Ovary (tissue), 9 donors: ENCODE data around the gene RNASE13. TPM values are rescaled to one million over a fixed set of nuclear protein-coding genes. Genes with fewer than 3 reads are reported as not detected.

Experiments
- DNase-seq, 5 donors: peaks; one replicate each; pipeline ENCODE4 v3.0.0-alpha.2; 2019 to 2020
- H3K27ac ChIP-seq, 2 donors: fragments of 200-600 bp; one replicate each; pipeline versions ENCODE4 v1.5.1 to v1.8.0; 2019 to 2022
- H3K27me3 ChIP-seq: fragments of 200-600 bp; one replicate; pipeline ENCODE4 v1.8.0; 2022
- H3K36me3 ChIP-seq: fragments of 200-600 bp; sonication (generic); one replicate; pipeline ENCODE4 v1.5.1; 2019
- H3K4me1 ChIP-seq: one replicate; pipeline ENCODE4 v1.8.1; 2013; ENCODE audit warnings: mild to moderate bottlenecking, moderate library complexity; ENCODE audit not compliant: insufficient read depth
- H3K4me3 ChIP-seq: fragments of 200-600 bp; sonication (generic); one replicate; pipeline ENCODE4 v1.5.1; 2017
- H3K9me3 ChIP-seq, 2 donors: fragments of 200-600 bp in 1 of 2; sonication (generic) in 1 of 2; one replicate each; pipeline versions ENCODE4 v1.5.1 to v1.8.1; 2013 to 2019; ENCODE audit warnings: mild to moderate bottlenecking in 1 of 2, moderate library complexity in 1 of 2
- CTCF ChIP-seq, 3 donors: fragments of 450-650 bp in 2 of 3; fragments of 200-600 bp in 1 of 3; IDR thresholded peaks; one replicate each; pipeline versions ENCODE4 v1.5.1 to v1.8.0; 2016 to 2022; ENCODE audit warnings: antibody characterized with exemption in 3 of 3, mild to moderate bottlenecking in 1 of 3
- EP300 ChIP-seq: sonication (generic); formaldehyde crosslinking; IDR thresholded peaks from one replicate; pipeline ENCODE4 v1.6.1; 2017; ENCODE audit warnings: antibody characterized with exemption
- POLR2A ChIP-seq: fragments of 450-650 bp; IDR thresholded peaks from one replicate; pipeline ENCODE4 v1.6.1; 2017; ENCODE audit warnings: antibody characterized with exemption, mild to moderate bottlenecking, moderate library complexity
- WGBS, 3 donors: extraction: QIAGEN DNeasy Blood & Tissue Kit in 1 of 3; methylation state at CpG; one replicate each; pipeline versions ENCODE4 v1.1.5 to v1.1.7; 2013 to 2017; 5-methylcytosine and 5-hydroxymethylcytosine counted together
- intact Hi-C, 4 donors: fragments of 100-400 bp; cut with DNase I; formaldehyde crosslinking; loops; one replicate each; pipeline versions ENCODE4 v1.11.0 to v1.15.1; 2022 to 2023
- polyA plus RNA-seq, 2 donors: library from polyadenylated mRNA; stranded (reverse); fragments of 200-250 nt in 1 of 2; fragments of 350-450 nt in 1 of 2; fragmentation: Illumina TruSeq in 1 of 2; extraction: RNeasy Lipid Tissue Mini Kit (QIAGEN cat#74804) in 1 of 2; gene quantifications; one replicate each; pipeline ENCODE4 v1.2.3, GENCODE V29; 2013 to 2014
- total RNA-seq, 7 donors: library from RNA; depleted of rRNA in 2 of 7; stranded (reverse); fragments of >200 nt in 2 of 7; fragmentation: NEBNext Ultra II Directional in 3 of 7; extraction: Animal tissue kit (Norgen Biotek cat#: 25700) in 3 of 7; gene quantifications; one replicate each; pipeline versions ENCODE4 v1.1.0 to v1.2.4, GENCODE V29; 2016 to 2023
- donor health status: DM: no; HTN: no; CAD: no; lungs with moderate emphysema.
- donor health status: DM: no; HTN: no; CAD: no.
- donor health status: Bipolar disorder and iron deficiency.
- donor health status: DM: yes; HTN: yes; CAD: no.
- donor health status: DM: no; HTN: no; CAD: no.
- donor health status: DM: yes; HTN: yes; CAD: no.

Gene RNASE13
- total and polyA plus RNA-seq, 9 donors, result not detected

GRCh38 chr14:21056520-21057163, 22.0 kb upstream of the RNASE13 start:
- TF ChIP-seq CTCF (IDR thresholded peaks at IDR 0.05), result no peak
- Histone ChIP-seq H3K27ac (no peak overlapping the region), H3K9me3 (no peaks in the 10 kb centered on the region), H3K27me3 (no peaks in the 10 kb centered on the region), H3K36me3 (no peaks in the 10 kb centered on the region), H3K4me1 (no peaks in the 10 kb centered on the region), H3K4me3 (no peak overlapping the region)
- DNase-seq, result no peak
- WGBS, 3 donors, result 75 to 82% (median 78%) methylated on average over 10 of the region's 10 CpGs
- intact Hi-C loops, result no loop called here

- Histone ChIP-seq H3K27me3 (no peaks in the 10 kb centered on the region), H3K4me3 (no peak overlapping the region), H3K36me3 (no peaks in the 10 kb centered on the region), H3K4me1 (no peaks in the 10 kb centered on the region), H3K27ac (no peak overlapping the region), H3K9me3 (no peaks in the 10 kb centered on the region)
- no peak for DNase-seq
- 62 to 75% (median 73%) methylated on average over 5 of the region's 5 CpGs for WGBS, 3 donors
- TF ChIP-seq POLR2A, result no peak
- no peak for TF ChIP-seq EP300
- TF ChIP-seq CTCF (IDR thresholded peaks at IDR 0.05), result no peak
- intact Hi-C loops, result no loop called here
Measured at GRCh38 chr14:21055432-21056117, 21.0 kb upstream of the RNASE13 start.

- H3K4me1 ChIP-seq, result no peaks in the 10 kb centered on the region
Measured at GRCh38 chr14:21054768-21055145, 20.1 kb upstream of the RNASE13 start.

GRCh38 chr14:21054123-21054767, 19.6 kb upstream of the RNASE13 start:
- DNase-seq, result no peak
- Histone ChIP-seq H3K27ac (no peak overlapping the region), H3K27me3 (no peaks in the 10 kb centered on the region), H3K36me3 (no peaks in the 10 kb centered on the region), H3K4me1 (no peaks in the 10 kb centered on the region), H3K9me3 (no peaks in the 10 kb centered on the region), H3K4me3 (no peak overlapping the region)
- TF ChIP-seq CTCF (IDR thresholded peaks at IDR 0.05) (no peak), EP300 (no peak)
- WGBS, 3 donors, result 68 to 75% (median 68%) methylated on average over 3 of the region's 3 CpGs
- intact Hi-C loops, result no loop called here

More at GRCh38 chr14:21054768-21055145, 20.1 kb upstream of the RNASE13 start:
- TF ChIP-seq CTCF (IDR thresholded peaks at IDR 0.05), result no peak
- TF ChIP-seq POLR2A, result no peak
- no peak for TF ChIP-seq EP300
- 77 to 90% (median 89%) methylated on average over 4 of the region's 4 CpGs for WGBS, 3 donors
- Histone ChIP-seq H3K9me3 (no peaks in the 10 kb centered on the region), H3K4me3 (no peak overlapping the region), H3K27ac (no peak overlapping the region), H3K36me3 (no peaks in the 10 kb centered on the region), H3K27me3 (no peaks in the 10 kb centered on the region)
- intact Hi-C loops, result no loop called here
- no peak for DNase-seq
